H1 (cell line): Measurements from ENCODE around the gene EXOSC10. TPM values are rescaled to one million over a fixed set of nuclear protein-coding genes. Genes with fewer than 3 reads are reported as not detected.

Experiments
- CTCF ChIA-PET: fragments of 300-600 bp; sonication (Branson Sonifier 250); formaldehyde crosslinking; loops from one replicate; lab custom pipeline; 2021; ENCODE audit not compliant: partially characterized antibody; lab: Charles Lee
- POLR2A ChIA-PET: fragments of 300-600 bp; sonication (Branson Sonifier 250); formaldehyde crosslinking; loops from one replicate; lab custom pipeline; 2021; ENCODE audit warnings: inconsistent platforms; ENCODE audit not compliant: partially characterized antibody; lab: Charles Lee
- DNase-seq, 2 experiments: peaks; one replicate each; pipeline versions ENCODE4 v3.0.0 to v3.0.0-alpha.2; 2010 to 2022; ENCODE audit warnings: low spot score in 2 of 2, low read depth in 1 of 2, mixed read lengths in 1 of 2
- FAIRE-seq: peaks from 2 replicates; lab custom pipeline; 2011; peaks lifted over from hg19 to GRCh38; lab: Jason Lieb, UNC
- H2AFZ ChIP-seq: 2 replicates; pipeline ENCODE4 v1.8.1; 2012; ENCODE audit warnings: low read length, inconsistent platforms
- H2AK5ac ChIP-seq: 2 replicates; pipeline ENCODE4 v1.6.1; 2013; ENCODE audit warnings: low read depth, low read length
- H2BK120ac ChIP-seq: replicated peaks from 2 replicates; pipeline ENCODE3; 2013; ENCODE audit warnings: low read depth, low read length, inconsistent platforms
- H2BK12ac ChIP-seq: 2 replicates; pipeline ENCODE4 v1.6.1; 2013; ENCODE audit warnings: low read depth, low read length
- H2BK15ac ChIP-seq: 2 replicates; pipeline ENCODE4 v1.6.1; 2013; ENCODE audit warnings: low read length
- H2BK20ac ChIP-seq: 2 replicates; pipeline ENCODE4 v1.6.1; 2013; ENCODE audit warnings: low read length
- H2BK5ac ChIP-seq: 2 replicates; pipeline ENCODE4 v1.6.1; 2013; ENCODE audit warnings: low read depth, low read length
- H3K14ac ChIP-seq: 2 replicates; pipeline ENCODE4 v1.6.1; 2013; ENCODE audit warnings: inconsistent platforms; ENCODE audit not compliant: insufficient read length
- H3K18ac ChIP-seq: 2 replicates; pipeline ENCODE4 v1.6.1; 2013; ENCODE audit warnings: low read length; ENCODE audit errors: extremely low read depth
- H3K23ac ChIP-seq: 2 replicates; pipeline ENCODE4 v1.6.1; 2013; ENCODE audit warnings: inconsistent platforms; ENCODE audit not compliant: insufficient read length
- H3K23me2 ChIP-seq: 2 replicates; pipeline ENCODE4 v1.6.1; 2013; ENCODE audit warnings: low read depth, low read length
- H3K27ac ChIP-seq: 2 replicates; pipeline ENCODE4 v1.6.1; 2011; ENCODE audit warnings: low read depth, low read length, inconsistent platforms
- H3K27me3 ChIP-seq, 4 experiments: replicated peaks in 1 of 4; 1 replicate in 1 of 4; 2 replicates in 3 of 4; pipeline versions ENCODE4 v1.6.1 to v1.8.1; 2011 to 2013; ENCODE audit warnings: low read length in 3 of 4, mild to moderate bottlenecking in 3 of 4, inconsistent platforms in 2 of 4, mixed read lengths in 2 of 4, moderate library complexity in 1 of 4; ENCODE audit not compliant: control insufficient read depth in 3 of 4, insufficient read depth in 3 of 4; ENCODE audit errors: extremely low read depth in 1 of 4
- H3K36me3 ChIP-seq, 4 experiments: 2 replicates each; pipeline versions ENCODE4 v1.6.1 to v1.8.1; 2011 to 2013; ENCODE audit warnings: mild to moderate bottlenecking in 4 of 4, low read length in 3 of 4, moderate library complexity in 2 of 4, control low read depth in 1 of 4, inconsistent platforms in 1 of 4; ENCODE audit not compliant: insufficient read depth in 4 of 4, control insufficient read depth in 2 of 4
- H3K4ac ChIP-seq: replicated peaks from 2 replicates; pipeline ENCODE3; 2013; ENCODE audit warnings: low read length, low read depth, mixed read lengths, inconsistent platforms; ENCODE audit not compliant: insufficient read length
- H3K4me1 ChIP-seq, 4 experiments: replicated peaks in 1 of 4; 1 replicate in 1 of 4; 2 replicates in 3 of 4; pipeline versions ENCODE4 v1.6.1 to v1.8.1; 2011 to 2013; ENCODE audit warnings: low read length in 3 of 4, inconsistent platforms in 2 of 4, mixed read lengths in 1 of 4; ENCODE audit not compliant: insufficient read depth in 4 of 4, control insufficient read depth in 3 of 4
- H3K4me2 ChIP-seq, 2 experiments: 2 replicates each; pipeline versions ENCODE4 v1.6.1 to v1.8.1; 2011 to 2013; ENCODE audit warnings: low read depth in 2 of 2, low read length in 2 of 2, control low read depth in 1 of 2, inconsistent platforms in 1 of 2, mild to moderate bottlenecking in 1 of 2; ENCODE audit not compliant: insufficient read depth in 1 of 2
- H3K4me3 ChIP-seq, 4 experiments: fragments of 200-600, 300-600 bp in 1 of 4; sonication (generic), shearing (Covaris generic), sonication (Bioruptor Twin) in 1 of 4; 2 replicates each; pipeline versions ENCODE4 v1.5.1 to v1.8.1; 2011 to 2016; ENCODE audit warnings: low read length in 4 of 4, low read depth in 3 of 4, control low read depth in 2 of 4, inconsistent platforms in 2 of 4, mild to moderate bottlenecking in 2 of 4, mixed read lengths in 1 of 4, moderate library complexity in 1 of 4; ENCODE audit not compliant: insufficient read depth in 2 of 4; ENCODE audit errors: extremely low read depth in 1 of 4
- H3K56ac ChIP-seq: replicated peaks from 2 replicates; pipeline ENCODE3; 2013; ENCODE audit warnings: low read depth, mild to moderate bottlenecking, mixed read lengths, low read length, inconsistent platforms; ENCODE audit not compliant: insufficient read length
- H3K79me1 ChIP-seq: 2 replicates; pipeline ENCODE4 v1.6.1; 2013; ENCODE audit warnings: low read depth, low read length, control low read depth
- H3K79me2 ChIP-seq, 2 experiments: 2 replicates each; pipeline versions ENCODE4 v1.6.1 to v1.8.1; 2012 to 2013; ENCODE audit warnings: low read length in 2 of 2, mild to moderate bottlenecking in 2 of 2, inconsistent platforms in 1 of 2; ENCODE audit not compliant: insufficient read depth in 2 of 2, control insufficient read depth in 1 of 2
- H3K9ac ChIP-seq, 4 experiments: replicated peaks in 1 of 4; 1 replicate in 1 of 4; 2 replicates in 3 of 4; pipeline versions ENCODE4 v1.6.1 to v1.8.1; 2011 to 2013; ENCODE audit warnings: low read depth in 3 of 4, low read length in 3 of 4, control low read depth in 2 of 4, mild to moderate bottlenecking in 2 of 4, moderate library complexity in 2 of 4, inconsistent platforms in 1 of 4; ENCODE audit errors: extremely low read depth in 1 of 4
- H3K9me3 ChIP-seq, 2 experiments: 2 replicates each; pipeline versions ENCODE4 v1.6.1 to v1.8.1; 2012 to 2013; ENCODE audit warnings: mild to moderate bottlenecking in 2 of 2, moderate library complexity in 2 of 2, control low read depth in 1 of 2, inconsistent platforms in 1 of 2, low read depth in 1 of 2, low read length in 1 of 2, mixed read lengths in 1 of 2; ENCODE audit not compliant: insufficient read depth in 2 of 2
- H4K20me1 ChIP-seq, 2 experiments: replicated peaks in 1 of 2; 2 replicates each; pipeline versions ENCODE3 to v1.8.1; 2011 to 2013; ENCODE audit warnings: inconsistent platforms in 2 of 2, low read length in 2 of 2, mild to moderate bottlenecking in 1 of 2; ENCODE audit not compliant: insufficient read depth in 2 of 2, control insufficient read depth in 1 of 2
- H4K5ac ChIP-seq: 2 replicates; pipeline ENCODE4 v1.6.1; 2013; ENCODE audit warnings: low read length, low read depth, mixed read lengths, inconsistent platforms; ENCODE audit not compliant: insufficient read length
- H4K8ac ChIP-seq: 2 replicates; pipeline ENCODE4 v1.8.0; 2013; ENCODE audit warnings: mild to moderate bottlenecking, moderate library complexity, low read length, inconsistent platforms; ENCODE audit not compliant: insufficient read depth; ENCODE audit errors: extremely low read depth
- H4K91ac ChIP-seq: replicated peaks from 2 replicates; pipeline ENCODE3; 2013; ENCODE audit warnings: low read length, mixed read lengths, inconsistent platforms; ENCODE audit not compliant: insufficient read length
- CHD2 ChIP-seq: IDR thresholded peaks from 2 replicates; pipeline ENCODE4 v1.6.1; 2012; ENCODE audit warnings: low read length, improper control_type of control experiment
- EZH2 ChIP-seq: fragments of 200-600 bp; sonication (generic); IDR thresholded peaks from 2 replicates; pipeline ENCODE4 v1.7.1; 2012; ENCODE audit warnings: low read depth, mild to moderate bottlenecking, moderate library complexity, low read length, inconsistent platforms; ENCODE audit not compliant: severe bottlenecking
- GTF2F1 ChIP-seq: IDR thresholded peaks from 2 replicates; pipeline ENCODE4 v1.6.1; 2012; ENCODE audit warnings: low read depth, low read length, improper control_type of control experiment, borderline replicate concordance
- KDM4A ChIP-seq: IDR thresholded peaks from one replicate; pipeline ENCODE4 v1.7.1; 2012; ENCODE audit warnings: low read depth, mild to moderate bottlenecking, moderate library complexity, low read length, inconsistent platforms; ENCODE audit not compliant: severe bottlenecking
- KDM5A ChIP-seq: fragments of 200-600 bp; IDR thresholded peaks from 2 replicates; pipeline ENCODE4 v1.7.1; 2012; ENCODE audit warnings: mild to moderate bottlenecking, low read length, inconsistent platforms, mixed read lengths
- MAX ChIP-seq: IDR thresholded peaks from 2 replicates; pipeline ENCODE4 v1.6.1; 2012; ENCODE audit warnings: inconsistent platforms
- POLR2AphosphoS5 ChIP-seq: IDR thresholded peaks from 2 replicates; pipeline ENCODE4 v1.6.1; 2011; ENCODE audit warnings: low read depth, low read length
- RNF2 ChIP-seq: fragments of 200-900, 300-1000 bp; sonication (generic); IDR thresholded peaks from 2 replicates; pipeline ENCODE4 v1.7.1; 2016; ENCODE audit warnings: borderline replicate concordance, low read depth, mild to moderate bottlenecking, antibody characterized with exemption, low read length; ENCODE audit not compliant: poor library complexity, severe bottlenecking; ENCODE audit errors: missing control alignments
- SAP30 ChIP-seq: fragments of 300-600 bp; sonication (generic); IDR thresholded peaks from 2 replicates; pipeline ENCODE4 v1.7.1; 2012; ENCODE audit warnings: low read length, moderate library complexity, mild to moderate bottlenecking, inconsistent platforms; ENCODE audit not compliant: insufficient read depth, insufficient replicate concordance
- SUZ12 ChIP-seq: fragments of 200-600 bp; sonication (generic); IDR thresholded peaks from 2 replicates; pipeline ENCODE4 v1.6.1; 2012; ENCODE audit warnings: mild to moderate bottlenecking, inconsistent platforms, low read length, moderate library complexity, mixed read lengths
- whole genome bisulfite sequencing, 2 experiments: shearing (Covaris generic) in 1 of 2; methylation state at CpG; one replicate each; pipeline versions ENCODE4 v1.1.6 to v1.1.7; 2013 to 2015; ENCODE audit warnings: low lambda C conversion rate in 2 of 2, mixed read lengths in 2 of 2, inconsistent platforms in 1 of 2, low coverage in 1 of 2, missing lambda C conversion rate in 1 of 2; ENCODE audit not compliant: insufficient replicate concordance in 2 of 2, insufficient coverage in 1 of 2, insufficient read length in 1 of 2; ENCODE audit errors: extremely low coverage in 1 of 2, missing lambda C conversion rate in 1 of 2; 5-methylcytosine and 5-hydroxymethylcytosine counted together
- polyA plus RNA-seq, 7 experiments: library from polyadenylated mRNA; depleted of rRNA in 3 of 7; stranded (reverse) in 5 of 7; unstranded in 2 of 7; fragments of >200 nt in 5 of 7; fragments of 200-250 nt in 2 of 7; gene quantifications; 1 replicate in 5 of 7; 2 replicates in 1 of 7; 4 replicates in 1 of 7; pipeline versions ENCODE4 v1.2.1 to v1.2.3, GENCODE V29; 2011 to 2013; ENCODE audit warnings: missing spikeins in 2 of 7, mixed read lengths in 2 of 7
- total RNA-seq: library from RNA; stranded (reverse); fragmentation: NEBNext Ultra II Directional; extraction: Animal tissue kit (Norgen Biotek cat#: 25700); gene quantifications from 2 replicates; pipeline ENCODE4 v1.2.1, GENCODE V29; 2021

Gene EXOSC10
- total and polyA plus RNA-seq, 2 of the 8 experiments (the other 6 are each of a cell fraction or from before 2014, with no cell fraction given), result 57.9 to 86.1 TPM

- no peak overlapping the region for H3K9ac ChIP-seq
Observed at GRCh38 chr1:11044086-11044848, 55.4 kb downstream of the EXOSC10 start.

More at GRCh38 chr1:11044086-11044848, 55.4 kb downstream of the EXOSC10 start:
- CTCF ChIA-PET, result interaction anchor here (1.1 to 14.5 kb wide), 2 partner anchors 7 to 20 kb away, joined by 3 to 168 read pairs; no protein-coding TSS in a partner anchor
- H3K27me3 ChIP-seq, result no peaks in the 10 kb centered on the region
- H3K9me3 ChIP-seq, result no peaks in the 10 kb centered on the region
- FAIRE-seq, result no peak
- peaks cover 0 to 10% (median 1%) of the 10 kb centered on the region in 4 experiments; a peak in 4 of 7 replicates for H3K4me1 ChIP-seq
- no peak overlapping the region for H2AK5ac ChIP-seq
- no peak for DNase-seq
- H4K8ac ChIP-seq, result no peak overlapping the region
- no peak overlapping the region for H3K23ac ChIP-seq
- peaks cover 0 to 11% of the 10 kb centered on the region in 2 experiments for H4K20me1 ChIP-seq
- no peak overlapping the region for H2BK20ac ChIP-seq
- no peak overlapping the region for H4K91ac ChIP-seq
- H3K14ac ChIP-seq, result no peak overlapping the region
- H3K79me1 ChIP-seq, result no peaks in the 10 kb centered on the region
- 87% methylated on average over 13 of the region's 16 CpGs; no CpG with 5 or more reads in 1 of the 2 experiments for WGBS, 2 experiments
- H2BK15ac ChIP-seq, result no peak overlapping the region
- no peak overlapping the region for H3K4ac ChIP-seq
- H3K79me2 ChIP-seq, result no peaks in the 10 kb centered on the region
- no peaks in the 10 kb centered on the region for H3K36me3 ChIP-seq
- no peak overlapping the region for H2BK12ac ChIP-seq
- TF ChIP-seq MAX, result no peak
- no peak for TF ChIP-seq SAP30
- TF ChIP-seq RNF2, result no peak
- no peak for TF ChIP-seq KDM5A
- TF ChIP-seq CHD2, result no peak
- no peak for TF ChIP-seq SUZ12
- TF ChIP-seq POLR2AphosphoS5, result no peak
- no peak for TF ChIP-seq EZH2
- TF ChIP-seq KDM4A, result no peak
- no peak for TF ChIP-seq GTF2F1
- TF ChIP-seq, all 59 proteins: peak for 0
- no peak overlapping the region for H2BK120ac ChIP-seq
- H3K23me2 ChIP-seq, result peaks cover 31% of the 10 kb centered on the region; the same call in 1 of the 2 replicates
- H2AFZ ChIP-seq, result no peak overlapping the region
- POLR2A ChIA-PET, result interaction anchor here (0.5 to 2.6 kb wide), 6 partner anchors 8 to 23 kb away, joined by 3 to 16 read pairs (median 5); no protein-coding TSS in a partner anchor
- no peak overlapping the region for H3K18ac ChIP-seq
- H3K27ac ChIP-seq, result no peak overlapping the region
- no peak overlapping the region for H4K5ac ChIP-seq
- H3K4me3 ChIP-seq, result no peak overlapping the region
- H3K4me2 ChIP-seq, result no peak overlapping the region
- H3K56ac ChIP-seq, result no peak overlapping the region
- H2BK5ac ChIP-seq, result no peak overlapping the region
